GOT3 (cell line): Measurements from ENCODE around the gene RALB.

ENCODE experiments used
- DNase-seq: peaks from one replicate; lab custom pipeline; 2025; ENCODE audit warnings: mixed read lengths; lab: John Stamatoyannopoulos, UW

RALB gene

GRCh38 chr2:120338015-120338414 lies 85.4 kb downstream of the RALB start:
- DNase-seq, result no peak

DNA sequence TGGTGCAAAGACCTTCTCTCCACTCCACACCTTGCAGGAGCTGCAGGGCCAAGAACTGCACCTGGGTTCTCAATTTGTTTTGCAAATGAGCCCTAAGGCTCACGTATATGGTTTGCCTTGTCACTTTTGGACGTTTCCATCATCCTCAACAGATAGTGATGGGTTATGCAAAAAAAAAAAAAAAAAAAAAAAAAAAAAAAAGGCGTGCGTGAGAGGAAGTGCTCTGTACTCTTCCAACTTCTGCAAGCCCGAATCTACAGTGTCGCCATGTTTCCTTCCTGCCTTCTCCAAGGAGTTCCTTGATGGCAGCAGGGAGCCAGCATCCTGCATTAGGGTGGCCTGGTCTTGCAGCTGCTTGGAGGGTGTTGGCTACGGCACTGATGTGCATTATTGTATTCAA lies 89.3 kb downstream of the RALB start:
- DNase-seq, result no peak

DNA sequence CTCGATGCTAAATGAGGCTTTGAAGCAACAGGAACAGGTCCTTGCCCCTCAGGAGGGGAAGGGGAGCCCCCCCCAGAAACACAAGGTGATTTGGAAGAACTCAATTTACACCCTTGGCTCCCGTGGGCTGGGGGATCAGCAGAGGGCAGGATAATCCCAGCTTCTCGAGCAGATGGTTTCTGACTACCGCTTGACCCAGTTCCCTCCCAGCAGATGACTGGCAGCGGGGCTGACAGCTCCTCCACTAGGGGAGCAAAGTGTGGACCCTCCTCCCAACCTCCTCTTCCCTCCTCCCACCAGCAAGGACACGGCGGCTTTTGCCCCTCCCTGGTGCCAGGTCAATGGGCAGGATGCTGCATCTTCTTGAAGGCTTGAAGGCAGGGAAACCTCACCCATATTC lies 89.8 kb downstream of the RALB start:
- DNase-seq, result no peak

DNA sequence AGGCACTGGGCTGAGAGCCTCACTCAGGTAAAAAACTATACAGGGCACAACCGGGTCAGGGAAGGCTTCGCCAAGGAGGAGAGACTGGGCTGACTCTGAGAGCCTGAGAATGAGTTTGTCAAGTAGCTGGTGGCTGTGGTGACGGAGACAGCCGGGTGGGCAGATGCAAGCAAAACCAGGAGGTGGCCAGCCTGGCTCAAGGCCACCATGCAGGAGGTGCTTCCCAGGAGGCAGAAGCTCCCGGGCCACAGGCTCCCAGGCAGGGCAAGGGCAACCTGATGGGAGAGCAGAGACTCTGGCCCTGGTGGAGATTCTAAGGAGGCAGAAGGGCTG lies 90.4 kb downstream of the RALB start:
- DNase-seq, result no peak

GRCh38 chr2:120343433-120344105 lies 90.9 kb downstream of the RALB start:
- peak; percentile 23 for DNase-seq
